MCF 10A (cell line): ENCODE results near the gene STRBP. TPM values are rescaled to one million over a fixed set of nuclear protein-coding genes. Genes with fewer than 3 reads are reported as not detected.

Experiments
- BruUV-seq: library from RNA; stranded (reverse); fragments of 400-500 nt; replicated peaks from 2 replicates; lab custom pipeline; 2021; lab: Mats Ljungman, UMichigan
- CTCF ChIA-PET: fragments of 300-600 bp; sonication (Branson Sonifier 250); formaldehyde crosslinking; extraction: SDS; loops from one replicate; lab custom pipeline; 2021; ENCODE audit warnings: antibody characterized with exemption, inconsistent platforms; lab: Yijun Ruan, JAX
- POLR2A ChIA-PET: fragments of 300-600, 350-650 bp; sonication (Branson Sonifier 250); formaldehyde crosslinking; extraction: SDS; loops from one replicate; lab custom pipeline; 2020; ENCODE audit warnings: antibody characterized with exemption, inconsistent platforms; lab: Yijun Ruan, JAX
- DNase-seq: peaks from one replicate; pipeline ENCODE4 v3.0.0-alpha.2; 2018; ENCODE audit not compliant: unreplicated experiment
- H3K27ac Mint-ChIP-seq: one replicate; pipeline ENCODE4 v1.8.0; 2022; ENCODE audit warnings: mild to moderate bottlenecking, low read depth, mixed read lengths; ENCODE audit not compliant: unreplicated experiment
- H3K27me3 Mint-ChIP-seq: one replicate; pipeline ENCODE4 v1.8.0; 2022; ENCODE audit warnings: mixed read lengths; ENCODE audit not compliant: insufficient read depth, unreplicated experiment
- H3K36me3 Mint-ChIP-seq: one replicate; pipeline ENCODE4 v1.8.0; 2022; ENCODE audit warnings: mild to moderate bottlenecking, moderate library complexity, mixed read lengths; ENCODE audit not compliant: insufficient read depth, unreplicated experiment
- H3K4me1 Mint-ChIP-seq: one replicate; pipeline ENCODE4 v1.8.0; 2022; ENCODE audit warnings: mixed read lengths; ENCODE audit not compliant: insufficient read depth, unreplicated experiment
- H3K4me3 Mint-ChIP-seq: one replicate; pipeline ENCODE4 v1.8.0; 2022; ENCODE audit warnings: mild to moderate bottlenecking, moderate library complexity, mixed read lengths; ENCODE audit not compliant: unreplicated experiment
- H3K9me3 Mint-ChIP-seq: one replicate; pipeline ENCODE4 v1.8.0; 2022; ENCODE audit warnings: mixed read lengths; ENCODE audit not compliant: unreplicated experiment
- intact Hi-C: fragments of 100-400 bp; cut with micrococcal nuclease; formaldehyde crosslinking; loops from 2 replicates; pipeline ENCODE4 v1.14.1; 2022
- total RNA-seq: library from RNA; stranded (reverse); gene quantifications from 2 replicates; pipeline ENCODE4 v1.2.3, GENCODE V29; 2022
- TF ChIP-seq, protein P1 (sequence below): fragments of 200-600 bp; IDR thresholded peaks from one replicate; pipeline ENCODE4 v1.8.0; 2022; ENCODE audit warnings: antibody characterized with exemption, mild to moderate bottlenecking; ENCODE audit not compliant: unreplicated experiment

STRBP gene
- total RNA-seq, 1 experiment from 2014 or later = 9.4 TPM

DNA sequence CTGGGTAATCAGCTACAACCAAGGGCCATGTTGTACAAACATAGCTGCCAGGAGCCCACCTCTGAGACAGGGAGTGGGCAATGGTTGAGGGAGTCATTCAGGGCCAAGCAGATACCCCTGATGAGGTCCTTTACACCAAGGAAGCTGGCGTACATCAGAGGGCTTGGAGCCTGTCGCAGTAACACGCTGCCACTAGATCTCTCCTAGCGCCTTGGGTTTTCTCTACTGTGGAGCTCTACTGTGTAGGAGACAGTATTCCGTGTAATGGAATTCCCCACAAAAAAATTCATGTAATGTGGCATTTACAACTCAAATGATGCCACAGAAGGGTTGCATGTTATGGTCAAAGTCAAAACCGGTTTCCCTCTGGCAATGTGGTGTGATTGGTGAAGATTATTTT is 46.2 kb upstream of the STRBP start:
- ChIA-PET CTCF (interaction anchor here (0.5 to 0.9 kb wide), 3 partner anchors 19 to 40 kb away, joined by 3 read pairs; no protein-coding TSS in a partner anchor), POLR2A (interaction anchor here (0.7 kb wide), 1 partner anchor 22 kb away, joined by 3 read pairs; no protein-coding TSS in a partner anchor)
- Mint-ChIP-seq H3K4me1 (no peaks in the 10 kb centered on the region), H3K4me3 (no peak overlapping the region), H3K36me3 (no peaks in the 10 kb centered on the region), H3K9me3 (no peaks in the 10 kb centered on the region), H3K27ac (no peak overlapping the region), H3K27me3 (peaks cover 22% of the 10 kb centered on the region)
- TF ChIP-seq, protein P1, sequence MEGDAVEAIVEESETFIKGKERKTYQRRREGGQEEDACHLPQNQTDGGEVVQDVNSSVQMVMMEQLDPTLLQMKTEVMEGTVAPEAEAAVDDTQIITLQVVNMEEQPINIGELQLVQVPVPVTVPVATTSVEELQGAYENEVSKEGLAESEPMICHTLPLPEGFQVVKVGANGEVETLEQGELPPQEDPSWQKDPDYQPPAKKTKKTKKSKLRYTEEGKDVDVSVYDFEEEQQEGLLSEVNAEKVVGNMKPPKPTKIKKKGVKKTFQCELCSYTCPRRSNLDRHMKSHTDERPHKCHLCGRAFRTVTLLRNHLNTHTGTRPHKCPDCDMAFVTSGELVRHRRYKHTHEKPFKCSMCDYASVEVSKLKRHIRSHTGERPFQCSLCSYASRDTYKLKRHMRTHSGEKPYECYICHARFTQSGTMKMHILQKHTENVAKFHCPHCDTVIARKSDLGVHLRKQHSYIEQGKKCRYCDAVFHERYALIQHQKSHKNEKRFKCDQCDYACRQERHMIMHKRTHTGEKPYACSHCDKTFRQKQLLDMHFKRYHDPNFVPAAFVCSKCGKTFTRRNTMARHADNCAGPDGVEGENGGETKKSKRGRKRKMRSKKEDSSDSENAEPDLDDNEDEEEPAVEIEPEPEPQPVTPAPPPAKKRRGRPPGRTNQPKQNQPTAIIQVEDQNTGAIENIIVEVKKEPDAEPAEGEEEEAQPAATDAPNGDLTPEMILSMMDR = no peak
- no TSS peak for BruUV-seq
- no peak for DNase-seq
- intact Hi-C loops = no loop called here

DNA sequence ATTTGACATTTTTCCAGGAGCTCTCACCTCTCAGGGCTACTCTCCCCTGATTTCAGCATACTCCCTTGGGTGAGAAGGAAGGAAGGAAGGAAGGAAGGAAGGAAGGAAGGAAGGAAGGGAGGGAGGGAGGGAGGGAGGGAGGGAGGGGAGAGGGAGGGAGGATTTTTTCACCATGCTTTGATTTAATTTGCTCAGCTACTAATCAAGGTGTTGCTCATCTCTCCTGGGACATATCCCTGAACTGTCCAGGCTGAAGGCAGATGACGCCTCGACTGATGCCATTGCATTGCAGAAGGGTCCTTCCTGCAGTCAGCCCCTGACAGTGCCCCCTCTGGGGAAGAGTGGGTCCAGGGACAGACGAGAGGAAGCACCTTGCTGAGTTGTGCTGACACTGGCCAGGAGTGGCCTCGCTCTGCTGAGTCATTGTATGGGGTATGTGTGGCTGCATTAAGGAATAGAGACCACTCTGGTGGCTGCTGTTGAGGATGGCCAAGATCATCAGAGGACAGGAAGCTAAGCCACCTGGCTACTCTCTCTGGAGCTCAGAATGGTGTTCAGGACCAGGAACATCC is 44.0 kb upstream of the STRBP start:
- no peaks in the 10 kb centered on the region for H3K36me3 Mint-ChIP-seq
- H3K27me3 Mint-ChIP-seq = peaks cover 11% of the 10 kb centered on the region
- no peaks in the 10 kb centered on the region for H3K4me1 Mint-ChIP-seq
- TF ChIP-seq, protein P1 = no peak
- H3K27ac Mint-ChIP-seq = no peak overlapping the region
- intact Hi-C loops = no loop called here
- BruUV-seq = no TSS peak
- no peaks in the 10 kb centered on the region for H3K9me3 Mint-ChIP-seq
- H3K4me3 Mint-ChIP-seq = no peak overlapping the region
- ChIA-PET CTCF (interaction anchor here (0.7 kb wide), 1 partner anchor 18 kb away, joined by 3 read pairs; no protein-coding TSS in a partner anchor), POLR2A (interaction anchor here (0.6 kb wide), 1 partner anchor 16 kb away, joined by 3 read pairs; no protein-coding TSS in a partner anchor)
- no peak for DNase-seq

DNA sequence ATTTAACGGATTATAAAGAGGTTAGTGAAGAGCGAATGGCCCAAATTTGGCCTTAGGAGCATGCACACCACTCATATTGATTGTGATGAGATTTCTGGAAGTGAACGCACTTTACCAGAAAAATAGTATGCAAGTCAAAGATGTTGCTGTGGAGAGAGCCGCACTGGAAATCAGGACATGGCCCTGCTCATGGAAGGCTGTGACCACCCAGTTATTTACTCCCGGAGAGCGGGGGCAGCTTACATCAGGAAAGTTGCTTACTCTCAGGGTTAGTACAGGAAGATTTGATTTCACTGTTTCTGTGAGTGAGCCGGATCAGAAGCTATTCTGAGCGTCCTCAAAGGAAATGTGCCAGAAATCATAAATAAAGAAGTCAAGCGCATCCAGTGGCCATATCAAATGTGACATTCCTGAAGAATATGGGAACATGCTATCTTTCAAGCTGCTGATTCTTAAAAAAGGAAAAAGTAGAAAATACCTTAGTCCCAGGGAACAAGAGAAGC is 42.9 kb upstream of the STRBP start:
- H3K4me3 Mint-ChIP-seq = no peak overlapping the region
- H3K27ac Mint-ChIP-seq = no peak overlapping the region
- ChIA-PET CTCF (no interaction called here), POLR2A (no interaction called here)
- no peak for DNase-seq
- H3K9me3 Mint-ChIP-seq = no peaks in the 10 kb centered on the region
- no peaks in the 10 kb centered on the region for H3K4me1 Mint-ChIP-seq
- H3K36me3 Mint-ChIP-seq = no peaks in the 10 kb centered on the region
- intact Hi-C loops = no loop called here
- H3K27me3 Mint-ChIP-seq = peaks cover 11% of the 10 kb centered on the region
- no TSS peak for BruUV-seq
- TF ChIP-seq, protein P1 = no peak

DNA sequence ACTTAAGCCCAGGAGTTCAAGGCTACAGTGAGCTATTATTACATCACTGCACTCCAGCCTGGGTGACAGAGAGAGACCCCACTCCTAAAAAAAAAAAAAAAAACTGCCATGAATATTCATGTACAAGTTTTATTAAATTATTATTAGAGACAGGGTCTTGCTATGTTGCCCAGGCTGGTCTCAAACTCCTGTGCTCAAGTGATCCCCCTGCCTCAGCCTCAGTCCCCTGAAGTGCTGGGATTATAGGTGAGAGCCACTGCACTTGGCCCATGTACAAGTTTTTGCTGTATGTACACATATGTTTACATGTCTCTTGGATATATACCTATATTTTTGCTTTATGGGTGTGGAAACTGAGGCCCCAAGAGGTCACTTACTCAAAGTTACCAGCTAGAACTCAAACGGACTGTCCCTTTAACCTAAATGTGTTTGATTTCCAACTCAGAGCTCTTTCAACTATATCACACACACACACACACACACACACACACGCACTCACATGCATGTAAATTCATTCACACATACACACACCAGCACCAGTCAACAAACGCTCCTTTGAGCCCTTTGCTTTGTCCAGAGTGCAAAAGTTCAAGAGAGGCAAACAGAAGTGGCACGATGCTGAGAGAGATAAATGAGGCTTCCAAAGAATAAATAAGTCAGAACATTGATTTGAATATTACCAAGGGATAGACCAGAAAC is 42.3 kb upstream of the STRBP start:
- Mint-ChIP-seq H3K9me3 (no peaks in the 10 kb centered on the region), H3K27ac (no peak overlapping the region), H3K4me3 (no peak overlapping the region), H3K36me3 (no peaks in the 10 kb centered on the region), H3K4me1 (no peaks in the 10 kb centered on the region), H3K27me3 (peaks cover 11% of the 10 kb centered on the region)
- TF ChIP-seq, protein P1 = no peak
- intact Hi-C loops = no loop called here
- ChIA-PET CTCF (interaction anchor here (0.6 kb wide), 1 partner anchor 19 kb away, joined by 3 read pairs; no protein-coding TSS in a partner anchor), POLR2A (no interaction called here)
- BruUV-seq = no TSS peak
- DNase-seq = no peak
